ENCODE results near the gene CHURC1. TPM values are rescaled to one million over a fixed set of nuclear protein-coding genes. Genes with fewer than 3 reads are reported as not detected.

CHURC1 gene
- total RNA-seq, 1 donor from 2014 or later: 37.1 TPM

DNA sequence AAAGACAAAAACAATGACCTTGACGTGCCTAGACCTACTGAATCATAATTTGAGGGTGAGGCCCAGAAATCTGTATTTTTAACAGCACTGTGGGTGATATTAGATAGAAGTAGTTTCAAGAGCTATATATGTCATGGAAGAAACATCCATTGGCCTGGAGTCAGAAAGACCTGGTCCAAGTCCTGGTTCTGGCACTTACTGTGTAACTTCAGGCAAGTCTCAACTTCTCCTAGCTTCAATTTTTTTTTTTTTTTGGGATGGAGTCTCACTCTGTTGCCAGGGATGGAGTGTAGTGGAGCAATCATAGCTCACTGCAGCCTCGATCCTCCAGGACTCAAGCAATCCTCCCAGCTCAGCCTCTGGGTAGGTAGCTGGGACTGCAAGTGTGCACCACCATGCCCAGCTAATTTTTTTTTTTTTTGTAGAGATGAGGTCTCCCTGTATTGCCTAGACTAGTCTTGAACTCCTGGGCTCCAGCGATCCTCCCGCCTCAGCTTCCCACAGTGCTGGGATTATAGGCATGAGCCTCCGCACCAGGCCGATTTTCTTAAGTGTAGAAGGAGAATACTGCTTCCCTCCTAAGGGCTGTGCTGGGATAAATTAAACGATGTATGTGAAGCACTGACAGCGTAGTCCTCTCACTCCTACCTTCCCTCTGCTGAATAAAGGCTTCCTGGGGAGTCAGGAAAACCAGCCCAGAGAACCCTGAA, 42.6 kb downstream of the CHURC1 start:
- DNase-seq (ENCODE audit: low read depth in 2 of 2): no peak

DNA sequence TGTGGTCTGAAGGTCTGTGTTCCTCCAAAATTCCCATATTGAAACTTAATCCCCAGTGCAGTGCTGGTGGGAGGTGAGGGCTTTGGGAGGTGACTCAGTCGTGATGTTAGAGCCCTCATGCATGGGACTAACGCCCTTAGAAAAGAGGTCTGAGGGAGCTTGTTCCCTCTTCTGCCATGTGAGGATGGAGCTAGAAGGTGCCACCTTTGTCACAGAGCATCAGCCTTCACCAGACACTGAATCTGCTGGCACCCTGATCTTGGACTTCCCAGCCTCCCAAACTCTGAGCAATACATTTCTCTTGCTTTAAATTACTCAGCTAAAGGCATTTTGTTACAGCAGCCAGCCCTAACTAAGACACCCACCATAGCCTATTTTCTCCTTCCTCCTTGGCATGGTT, 43.9 kb downstream of the CHURC1 start:
- DNase-seq (ENCODE audit: low read depth in 2 of 2): no peak

GRCh38 chr14:64958743-64959142, 44.5 kb downstream of the CHURC1 start:
- DNase-seq (ENCODE audit: low read depth in 2 of 2): no peak

- no peak for DNase-seq (ENCODE audit: low read depth in 2 of 2)
Measured at GRCh38 chr14:64960762-64961276, 46.6 kb downstream of the CHURC1 start.

DNA sequence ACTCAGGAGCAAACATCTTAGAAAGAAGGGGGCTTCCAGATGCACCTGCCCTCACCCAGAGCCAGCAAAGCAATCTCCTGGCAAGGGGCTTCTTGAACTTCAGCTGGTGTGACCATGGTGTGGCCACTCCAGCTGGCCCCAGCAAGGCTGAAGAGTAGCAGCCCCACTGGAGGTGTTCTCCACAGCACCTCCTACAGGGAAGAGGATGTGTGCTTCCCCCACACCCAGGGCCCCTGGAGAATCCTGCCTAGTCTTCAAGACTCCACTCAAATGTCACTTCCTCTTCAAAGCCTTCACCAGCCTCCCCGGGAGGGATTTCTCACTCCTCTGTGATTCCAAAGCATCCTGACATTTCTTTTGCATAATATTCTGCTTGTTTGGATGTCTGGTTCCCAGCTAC, 49.4 kb downstream of the CHURC1 start:
- no peak for DNase-seq (ENCODE audit: low read depth in 2 of 2)

GRCh38 chr14:64965356-64966000, 51.2 kb downstream of the CHURC1 start:
- DNase-seq (ENCODE audit: low read depth in 2 of 2): peak; percentile 36 to 44

GRCh38 chr14:64966976-64967375, 52.7 kb downstream of the CHURC1 start:
- no peak for DNase-seq (ENCODE audit: low read depth in 2 of 2)

- DNase-seq (ENCODE audit: low read depth in 2 of 2): no peak
Measured at GRCh38 chr14:64968167-64968566, 53.9 kb downstream of the CHURC1 start.

DNA sequence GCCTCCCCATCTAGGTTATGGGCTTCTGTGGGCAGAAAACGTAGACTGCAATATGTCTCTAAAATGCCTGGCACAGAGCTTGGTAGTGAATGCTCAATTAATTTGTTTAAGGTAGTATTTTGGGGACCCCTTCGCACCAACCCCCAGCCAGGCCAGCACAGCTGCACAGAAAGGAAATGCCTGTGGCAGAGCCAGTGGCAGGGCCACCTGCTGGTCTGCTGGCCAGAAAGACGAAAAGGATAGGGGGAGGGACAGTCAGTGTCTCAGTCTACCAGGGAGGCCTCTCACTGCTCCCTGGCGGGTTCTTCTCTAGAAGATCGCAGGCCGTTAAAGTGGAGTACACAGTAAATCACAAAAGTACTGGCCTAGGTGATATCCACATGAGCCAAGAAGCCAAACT, 54.4 kb downstream of the CHURC1 start:
- DNase-seq (ENCODE audit: low read depth in 2 of 2): no peak

- DNase-seq (ENCODE audit: low read depth in 2 of 2): no peak
Measured at GRCh38 chr14:64970041-64970440, 55.8 kb downstream of the CHURC1 start.

GRCh38 chr14:64970776-64971477, 56.7 kb downstream of the CHURC1 start:
- DNase-seq (ENCODE audit: low read depth in 2 of 2): no peak

GRCh38 chr14:64971491-64971942, 57.3 kb downstream of the CHURC1 start:
- DNase-seq (ENCODE audit: low read depth in 2 of 2): no peak

GRCh38 chr14:64971943-64972791, 57.9 kb downstream of the CHURC1 start, which contains the start of gene RAB15:
RAB15 (minus strand) TSS chr14:64972336; CDS start chr14:64972076, 260 bp downstream.
- DNase-seq (ENCODE audit: low read depth in 2 of 2): peak; percentile 28 to 46

DNA sequence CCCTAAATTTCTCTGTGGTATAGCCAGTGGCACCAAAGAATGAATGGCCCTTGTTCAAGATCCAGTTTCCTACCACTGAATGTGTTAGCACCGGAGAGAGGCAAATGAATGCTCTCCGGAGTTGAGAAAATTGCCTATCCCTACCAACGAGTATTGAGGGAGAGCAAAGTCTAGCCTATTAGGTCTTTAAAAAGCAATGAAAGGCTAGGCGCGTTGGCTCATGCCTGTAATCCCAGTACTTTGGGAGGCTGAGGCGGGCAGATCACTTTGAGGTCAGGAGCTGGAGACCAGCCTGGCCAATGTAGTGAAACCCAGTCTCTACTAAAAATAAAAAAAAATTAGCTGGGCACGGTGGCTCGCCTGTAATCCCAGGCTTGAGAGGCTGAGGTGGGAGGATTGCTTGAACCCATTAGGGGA, 58.8 kb downstream of the CHURC1 start:
- DNase-seq (ENCODE audit: low read depth in 2 of 2): no peak

DNA sequence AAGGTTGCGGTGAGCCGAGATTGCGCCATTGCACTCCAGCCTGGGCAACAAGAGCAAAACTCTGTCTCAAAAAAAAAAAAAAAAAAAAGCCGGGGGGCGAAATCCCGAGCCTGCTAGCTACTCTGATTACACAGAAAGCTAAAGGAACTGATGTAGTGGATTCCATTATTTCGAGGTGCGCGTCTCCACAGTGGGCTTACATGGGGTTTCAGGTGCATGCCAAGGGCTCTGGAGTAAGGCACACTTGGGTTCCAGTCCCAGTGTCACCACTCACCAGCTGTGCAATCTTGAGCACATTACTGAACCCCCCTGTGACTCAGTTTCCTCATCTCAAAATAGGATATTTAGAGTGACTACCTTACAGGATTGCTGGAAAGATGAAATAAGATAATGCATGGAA, 59.6 kb downstream of the CHURC1 start:
- no peak for DNase-seq (ENCODE audit: low read depth in 2 of 2)

GRCh38 chr14:64974563-64974962, 60.3 kb downstream of the CHURC1 start:
- no peak for DNase-seq (ENCODE audit: low read depth in 2 of 2)

DNA sequence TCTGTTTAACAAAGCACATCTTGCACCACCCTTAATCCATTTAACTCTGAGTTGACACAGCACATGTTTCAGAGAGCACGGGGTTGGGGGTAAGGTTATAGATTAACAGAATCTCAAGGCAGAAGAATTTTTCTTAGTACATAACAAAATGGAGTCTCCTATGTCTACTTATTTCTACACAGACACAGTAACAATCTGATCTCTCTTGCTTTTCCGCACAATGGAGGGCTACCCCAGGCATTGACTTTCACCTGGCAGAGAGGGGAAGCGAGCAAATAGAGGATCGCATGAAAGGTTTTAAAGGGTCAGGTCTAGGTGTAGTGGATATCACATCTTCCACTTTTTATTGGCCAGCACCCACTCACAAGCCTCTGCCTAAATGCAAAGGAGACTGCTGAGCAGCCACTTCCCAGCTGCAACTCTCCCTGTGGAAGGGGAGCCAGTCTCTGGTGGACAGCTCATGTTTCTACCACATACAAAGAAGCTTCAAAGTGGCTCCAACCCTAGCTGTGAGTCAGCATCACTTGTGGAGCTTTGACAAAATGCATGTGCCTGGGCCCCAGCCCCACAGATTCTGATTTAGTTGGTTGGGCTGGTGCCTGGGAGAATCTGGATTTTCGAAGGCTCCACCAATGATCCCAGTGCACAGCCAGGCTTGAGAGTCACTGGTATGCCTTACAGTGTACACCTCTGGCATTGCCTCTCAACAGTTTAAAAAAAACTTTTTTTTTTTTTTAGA, 65.2 kb downstream of the CHURC1 start:
- DNase-seq (ENCODE audit: low read depth in 2 of 2): no peak

DNA sequence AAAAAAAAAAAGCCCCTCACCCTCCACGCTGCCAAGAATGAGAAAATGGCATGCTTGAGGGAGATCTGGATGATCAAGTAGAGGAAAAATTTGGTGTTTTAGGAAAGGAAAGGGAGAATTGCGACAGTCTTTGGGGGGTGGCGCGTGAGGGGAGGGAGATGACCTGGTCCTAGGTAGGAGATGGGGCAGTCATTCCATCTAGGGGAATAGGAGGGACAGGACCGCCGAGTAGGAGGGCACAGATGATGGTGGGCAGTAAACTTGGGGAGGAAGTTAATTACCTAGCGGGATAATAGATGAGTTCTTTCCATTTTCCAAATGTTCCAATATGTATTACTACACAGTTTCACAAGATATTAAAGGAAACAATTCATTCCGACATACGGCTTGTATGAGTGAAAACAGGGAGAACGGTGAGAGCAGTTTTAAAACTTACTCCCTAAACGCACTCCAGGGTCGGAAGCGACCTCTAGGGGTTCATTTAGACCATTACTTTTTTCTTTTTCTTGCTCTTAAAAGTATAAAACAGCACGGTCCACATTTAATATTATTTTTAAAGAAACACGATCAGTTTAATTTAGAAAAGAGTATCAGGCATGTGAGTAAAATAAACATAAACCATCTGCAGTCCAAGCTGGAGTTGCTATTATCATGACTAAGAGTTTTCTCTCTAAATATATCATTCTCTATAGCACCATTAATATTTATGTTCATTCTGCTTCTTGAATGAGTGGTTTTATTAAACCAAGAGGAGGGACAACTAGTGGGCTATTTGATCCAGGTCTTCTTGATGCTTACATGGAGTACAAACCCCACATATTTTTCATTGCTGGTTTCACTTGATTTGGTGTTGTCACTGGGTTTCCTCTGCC, 69.4 kb downstream of the CHURC1 start:
- peak; percentile 69 to 74 for DNase-seq (ENCODE audit: low read depth in 2 of 2)

Measured in lung microvascular endothelial cell (primary cell).